GM23338 (cell line): ENCODE results near the gene ACTA2. TPM values are rescaled to one million over a fixed set of nuclear protein-coding genes. Genes with fewer than 3 reads are reported as not detected.

Source experiments
- ATAC-seq: fragments of 200-7000 bp; cut with Tn5 transposase; 3 replicates; pipeline ENCODE4 v1.9.1; 2020
- DNase-seq: peaks from one replicate; pipeline ENCODE4 v3.0.0-alpha.2; 2015; ENCODE audit warnings: low spot score
- H2AFZ ChIP-seq: fragments of 200-600 bp; sonication (generic); 2 replicates; pipeline ENCODE4 v1.8.0; 2016; ENCODE audit warnings: antibody characterized with exemption, mild to moderate bottlenecking, moderate library complexity
- H3F3A ChIP-seq: fragments of 200-600 bp; sonication (generic); replicated peaks from 2 replicates; pipeline ENCODE4 v1.8.0; 2017; ENCODE audit warnings: antibody characterized with exemption, mixed run types, low read depth
- H3K27ac ChIP-seq: fragments of 200-600 bp; sonication (generic); 2 replicates; pipeline ENCODE4 v1.6.1; 2016; ENCODE audit warnings: low read depth
- H3K27me3 ChIP-seq: fragments of 200-600 bp; sonication (generic); 2 replicates; pipeline ENCODE4 v1.8.0; 2016; ENCODE audit warnings: mild to moderate bottlenecking, mixed run types, moderate library complexity; ENCODE audit not compliant: insufficient read depth
- H3K36me3 ChIP-seq: fragments of 200-600 bp; sonication (generic); 2 replicates; pipeline ENCODE4 v1.8.0; 2016; ENCODE audit warnings: mild to moderate bottlenecking; ENCODE audit not compliant: insufficient read depth
- H3K4me1 ChIP-seq: fragments of 200-600 bp; sonication (generic); 2 replicates; pipeline ENCODE4 v1.8.0; 2016; ENCODE audit warnings: mild to moderate bottlenecking, moderate library complexity; ENCODE audit not compliant: insufficient read depth
- H3K4me2 ChIP-seq: fragments of 200-600 bp; sonication (generic); 2 replicates; pipeline ENCODE4 v1.7.1; 2017; ENCODE audit warnings: mixed run types
- H3K4me3 ChIP-seq: fragments of 200-600 bp; sonication (generic); 2 replicates; pipeline ENCODE4 v1.6.1; 2016; ENCODE audit warnings: mixed run types
- H3K79me2 ChIP-seq: fragments of 200-600 bp; sonication (generic); replicated peaks from 2 replicates; pipeline ENCODE4 v1.8.0; 2017; ENCODE audit warnings: mild to moderate bottlenecking; ENCODE audit not compliant: insufficient read depth
- H3K9me2 ChIP-seq: fragments of 200-600 bp; sonication (generic); 2 replicates; pipeline ENCODE4 v1.8.0; 2017; ENCODE audit not compliant: insufficient read depth
- H4K20me1 ChIP-seq: fragments of 200-600 bp; sonication (generic); replicated peaks from 2 replicates; pipeline ENCODE4 v1.8.0; 2017; ENCODE audit warnings: mild to moderate bottlenecking; ENCODE audit not compliant: insufficient read depth
- H3K27ac Mint-ChIP-seq: 2 replicates; pipeline ENCODE4 v1.8.0; 2020; ENCODE audit warnings: inconsistent platforms, mild to moderate bottlenecking, moderate library complexity, mixed read lengths
- H3K27me3 Mint-ChIP-seq: 3 replicates; pipeline ENCODE4 v1.8.0; 2022; ENCODE audit warnings: low read depth, mild to moderate bottlenecking, moderate library complexity, mixed read lengths, inconsistent platforms; ENCODE audit not compliant: insufficient read depth, poor library complexity
- H3K36me3 Mint-ChIP-seq: 3 replicates; pipeline ENCODE4 v1.8.0; 2021; ENCODE audit warnings: low read depth, mild to moderate bottlenecking, inconsistent platforms, moderate library complexity, mixed read lengths
- H3K4me1 Mint-ChIP-seq: 3 replicates; pipeline ENCODE4 v1.8.0; 2020; ENCODE audit warnings: mild to moderate bottlenecking, inconsistent platforms, mixed read lengths
- H3K4me3 Mint-ChIP-seq: 3 replicates; pipeline ENCODE4 v1.8.0; 2021; ENCODE audit warnings: moderate library complexity, mild to moderate bottlenecking, inconsistent platforms, mixed read lengths
- H3K9me3 Mint-ChIP-seq: 3 replicates; pipeline ENCODE4 v1.8.0; 2020; ENCODE audit warnings: moderate library complexity, mild to moderate bottlenecking, inconsistent platforms, mixed read lengths
- JUNB ChIP-seq: IDR thresholded peaks from one replicate; pipeline ENCODE4 v1.6.1; 2016; ENCODE audit warnings: antibody characterized with exemption; ENCODE audit not compliant: unreplicated experiment
- polyA plus RNA-seq: library from polyadenylated mRNA; unstranded; fragments of >200 nt; fragmentation: Nextera tagmentation; extraction: Ambion mirVana; gene quantifications from 2 replicates; pipeline ENCODE4 v1.2.1, GENCODE V29; 2016
- total RNA-seq: library from RNA; depleted of rRNA; stranded (reverse); fragments of >200 nt; shearing (Covaris generic); gene quantifications from 2 replicates; pipeline ENCODE4 v1.2.3, GENCODE V29; 2014
- TF ChIP-seq, protein P1 (sequence below): fragments of 250-450 bp; sonication (Bioruptor Pico); IDR thresholded peaks from 2 replicates; pipeline ENCODE4 v1.5.0; 2020; ENCODE audit warnings: mild to moderate bottlenecking, moderate library complexity
- TF ChIP-seq, protein P2 (sequence below): IDR thresholded peaks from 2 replicates; pipeline ENCODE4 v1.6.1; 2016; ENCODE audit warnings: antibody characterized with exemption

The ACTA2 gene
- total and polyA plus RNA-seq, 2 experiments from 2014 or later = 3.4 to 9.4 TPM

DNA sequence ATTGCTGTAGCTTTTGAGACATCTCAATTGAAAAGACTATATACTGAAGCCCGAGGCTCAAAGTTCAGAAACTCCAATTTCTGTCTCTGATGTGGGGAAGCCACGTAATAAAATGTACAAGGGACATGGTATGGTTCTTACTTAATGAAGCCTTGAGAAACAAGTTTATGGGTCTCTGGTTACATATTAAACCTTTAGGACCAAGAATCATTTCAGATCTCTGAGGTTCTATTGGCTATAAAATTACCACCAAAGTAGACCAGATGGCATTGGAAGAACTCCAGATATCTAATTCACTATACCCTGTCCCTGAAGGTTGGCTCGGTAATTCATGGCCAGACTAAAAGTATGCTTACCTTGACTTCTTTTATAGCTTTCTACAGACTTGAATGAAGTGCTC is 48.9 kb downstream of the ACTA2 start (continued):
- TF ChIP-seq, protein P1, sequence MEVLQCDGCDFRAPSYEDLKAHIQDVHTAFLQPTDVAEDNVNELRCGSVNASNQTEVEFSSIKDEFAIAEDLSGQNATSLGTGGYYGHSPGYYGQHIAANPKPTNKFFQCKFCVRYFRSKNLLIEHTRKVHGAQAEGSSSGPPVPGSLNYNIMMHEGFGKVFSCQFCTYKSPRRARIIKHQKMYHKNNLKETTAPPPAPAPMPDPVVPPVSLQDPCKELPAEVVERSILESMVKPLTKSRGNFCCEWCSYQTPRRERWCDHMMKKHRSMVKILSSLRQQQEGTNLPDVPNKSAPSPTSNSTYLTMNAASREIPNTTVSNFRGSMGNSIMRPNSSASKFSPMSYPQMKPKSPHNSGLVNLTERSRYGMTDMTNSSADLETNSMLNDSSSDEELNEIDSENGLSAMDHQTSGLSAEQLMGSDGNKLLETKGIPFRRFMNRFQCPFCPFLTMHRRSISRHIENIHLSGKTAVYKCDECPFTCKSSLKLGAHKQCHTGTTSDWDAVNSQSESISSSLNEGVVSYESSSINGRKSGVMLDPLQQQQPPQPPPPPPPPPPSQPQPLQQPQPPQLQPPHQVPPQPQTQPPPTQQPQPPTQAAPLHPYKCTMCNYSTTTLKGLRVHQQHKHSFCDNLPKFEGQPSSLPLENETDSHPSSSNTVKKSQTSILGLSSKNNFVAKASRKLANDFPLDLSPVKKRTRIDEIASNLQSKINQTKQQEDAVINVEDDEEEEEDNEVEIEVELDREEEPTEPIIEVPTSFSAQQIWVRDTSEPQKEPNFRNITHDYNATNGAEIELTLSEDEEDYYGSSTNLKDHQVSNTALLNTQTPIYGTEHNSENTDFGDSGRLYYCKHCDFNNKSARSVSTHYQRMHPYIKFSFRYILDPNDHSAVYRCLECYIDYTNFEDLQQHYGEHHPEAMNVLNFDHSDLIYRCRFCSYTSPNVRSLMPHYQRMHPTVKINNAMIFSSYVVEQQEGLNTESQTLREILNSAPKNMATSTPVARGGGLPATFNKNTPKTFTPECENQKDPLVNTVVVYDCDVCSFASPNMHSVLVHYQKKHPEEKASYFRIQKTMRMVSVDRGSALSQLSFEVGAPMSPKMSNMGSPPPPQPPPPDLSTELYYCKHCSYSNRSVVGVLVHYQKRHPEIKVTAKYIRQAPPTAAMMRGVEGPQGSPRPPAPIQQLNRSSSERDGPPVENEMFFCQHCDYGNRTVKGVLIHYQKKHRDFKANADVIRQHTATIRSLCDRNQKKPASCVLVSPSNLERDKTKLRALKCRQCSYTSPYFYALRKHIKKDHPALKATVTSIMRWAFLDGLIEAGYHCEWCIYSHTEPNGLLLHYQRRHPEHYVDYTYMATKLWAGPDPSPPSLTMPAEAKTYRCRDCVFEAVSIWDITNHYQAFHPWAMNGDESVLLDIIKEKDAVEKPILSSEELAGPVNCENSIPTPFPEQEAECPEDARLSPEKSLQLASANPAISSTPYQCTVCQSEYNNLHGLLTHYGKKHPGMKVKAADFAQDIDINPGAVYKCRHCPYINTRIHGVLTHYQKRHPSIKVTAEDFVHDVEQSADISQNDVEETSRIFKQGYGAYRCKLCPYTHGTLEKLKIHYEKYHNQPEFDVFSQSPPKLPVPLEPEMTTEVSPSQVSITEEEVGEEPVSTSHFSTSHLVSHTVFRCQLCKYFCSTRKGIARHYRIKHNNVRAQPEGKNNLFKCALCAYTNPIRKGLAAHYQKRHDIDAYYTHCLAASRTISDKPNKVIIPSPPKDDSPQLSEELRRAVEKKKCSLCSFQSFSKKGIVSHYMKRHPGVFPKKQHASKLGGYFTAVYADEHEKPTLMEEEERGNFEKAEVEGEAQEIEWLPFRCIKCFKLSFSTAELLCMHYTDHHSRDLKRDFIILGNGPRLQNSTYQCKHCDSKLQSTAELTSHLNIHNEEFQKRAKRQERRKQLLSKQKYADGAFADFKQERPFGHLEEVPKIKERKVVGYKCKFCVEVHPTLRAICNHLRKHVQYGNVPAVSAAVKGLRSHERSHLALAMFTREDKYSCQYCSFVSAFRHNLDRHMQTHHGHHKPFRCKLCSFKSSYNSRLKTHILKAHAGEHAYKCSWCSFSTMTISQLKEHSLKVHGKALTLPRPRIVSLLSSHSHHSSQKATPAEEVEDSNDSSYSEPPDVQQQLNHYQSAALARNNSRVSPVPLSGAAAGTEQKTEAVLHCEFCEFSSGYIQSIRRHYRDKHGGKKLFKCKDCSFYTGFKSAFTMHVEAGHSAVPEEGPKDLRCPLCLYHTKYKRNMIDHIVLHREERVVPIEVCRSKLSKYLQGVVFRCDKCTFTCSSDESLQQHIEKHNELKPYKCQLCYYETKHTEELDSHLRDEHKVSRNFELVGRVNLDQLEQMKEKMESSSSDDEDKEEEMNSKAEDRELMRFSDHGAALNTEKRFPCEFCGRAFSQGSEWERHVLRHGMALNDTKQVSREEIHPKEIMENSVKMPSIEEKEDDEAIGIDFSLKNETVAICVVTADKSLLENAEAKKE (CRISPR knock-in tag) = no peak
- TF ChIP-seq JUNB = no peak

DNA sequence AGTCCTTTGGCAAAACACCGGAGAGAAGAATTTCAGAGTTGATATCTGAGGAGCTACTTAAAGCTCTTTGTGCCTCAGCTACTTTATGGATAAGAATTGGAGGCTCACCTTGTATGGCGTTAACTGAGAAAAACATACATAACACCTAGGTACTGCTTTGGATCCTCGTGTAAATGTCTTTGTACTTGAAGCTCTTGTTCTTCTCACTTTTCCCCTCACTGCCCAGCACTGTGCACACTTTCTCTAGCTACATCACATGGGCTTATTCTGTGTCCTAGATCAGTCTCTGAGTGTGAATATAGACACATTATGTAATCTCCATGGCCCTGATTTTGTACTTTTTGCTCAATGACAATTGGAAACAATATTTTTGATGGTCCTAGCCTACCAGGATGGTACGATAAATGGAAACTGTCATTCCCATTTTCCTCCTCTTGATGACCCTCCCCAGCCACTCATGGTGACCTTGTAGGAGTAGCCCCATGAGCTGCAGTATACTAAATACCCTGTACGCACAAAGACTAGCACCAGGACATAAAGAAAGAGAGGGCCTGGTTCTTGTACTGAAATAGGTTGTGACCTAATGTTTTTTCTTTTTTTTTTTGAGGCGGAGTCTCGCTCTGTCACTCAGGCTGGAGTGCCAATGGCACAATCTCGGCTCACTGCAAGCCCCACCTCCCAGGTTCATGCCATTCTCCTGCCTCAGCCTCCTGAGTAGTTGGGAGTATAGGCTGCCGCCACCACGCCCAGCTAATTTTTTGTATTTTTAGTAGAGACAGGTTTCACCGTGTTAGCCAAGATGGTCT is 50.4 kb downstream of the ACTA2 start:
- H3K27me3 Mint-ChIP-seq = no peaks in the 10 kb centered on the region
- no peak for ATAC-seq
- no peak overlapping the region for H3K27ac Mint-ChIP-seq
- Histone ChIP-seq H3K4me3 (no peak overlapping the region), H3K79me2 (no peaks in the 10 kb centered on the region), H3F3A (no peaks in the 10 kb centered on the region), H3K4me2 (no peak overlapping the region), H2AFZ (no peak overlapping the region), H3K36me3 (no peaks in the 10 kb centered on the region), H4K20me1 (no peaks in the 10 kb centered on the region), H3K4me1 (no peaks in the 10 kb centered on the region), H3K9me2 (no peaks in the 10 kb centered on the region), H3K27ac (no peak overlapping the region), H3K27me3 (no peaks in the 10 kb centered on the region)
- H3K36me3 Mint-ChIP-seq = peaks cover 8% of the 10 kb centered on the region; the same call in 2 of the 3 replicates
- peaks cover 3% of the 10 kb centered on the region; the same call in 2 of the 3 replicates for H3K4me1 Mint-ChIP-seq
- H3K9me3 Mint-ChIP-seq = no peaks in the 10 kb centered on the region
- H3K4me3 Mint-ChIP-seq = no peak overlapping the region
- no peak for DNase-seq
- TF ChIP-seq JUNB = no peak
- TF ChIP-seq, protein P1 (CRISPR knock-in tag) = no peak
- TF ChIP-seq, protein P2, sequence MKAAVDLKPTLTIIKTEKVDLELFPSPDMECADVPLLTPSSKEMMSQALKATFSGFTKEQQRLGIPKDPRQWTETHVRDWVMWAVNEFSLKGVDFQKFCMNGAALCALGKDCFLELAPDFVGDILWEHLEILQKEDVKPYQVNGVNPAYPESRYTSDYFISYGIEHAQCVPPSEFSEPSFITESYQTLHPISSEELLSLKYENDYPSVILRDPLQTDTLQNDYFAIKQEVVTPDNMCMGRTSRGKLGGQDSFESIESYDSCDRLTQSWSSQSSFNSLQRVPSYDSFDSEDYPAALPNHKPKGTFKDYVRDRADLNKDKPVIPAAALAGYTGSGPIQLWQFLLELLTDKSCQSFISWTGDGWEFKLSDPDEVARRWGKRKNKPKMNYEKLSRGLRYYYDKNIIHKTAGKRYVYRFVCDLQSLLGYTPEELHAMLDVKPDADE = no peak
